HepG2 (cell line): ENCODE measurements around the gene ZNF653. TPM values are rescaled to one million over a fixed set of nuclear protein-coding genes. Genes with fewer than 3 reads are reported as not detected.

Experiments
- ARHGAP35 ChIP-seq: sonication (generic); formaldehyde crosslinking; IDR thresholded peaks from 2 replicates; pipeline ENCODE4 v1.9.0; 2022; ENCODE audit warnings: mild to moderate bottlenecking, inconsistent platforms, moderate library complexity, missing genetic modification reagents, borderline replicate concordance
- BRCA1 ChIP-seq: sonication (generic); formaldehyde crosslinking; IDR thresholded peaks from 2 replicates; pipeline ENCODE4 v1.4.0; 2020; ENCODE audit warnings: missing genetic modification reagents
- CEBPG ChIP-seq: IDR thresholded peaks from 2 replicates; pipeline ENCODE4 v1.6.1; 2016
- CHD2 ChIP-seq: IDR thresholded peaks from 2 replicates; pipeline ENCODE4 v1.6.1; 2011; ENCODE audit warnings: low read depth, low read length, improper control_type of control experiment
- EP300 ChIP-seq, 3 experiments: sonication (generic) in 1 of 3; formaldehyde crosslinking in 1 of 3; IDR thresholded peaks; 2 replicates each; pipeline versions ENCODE4 v1.5.1 to v1.6.1; 2011 to 2020; ENCODE audit warnings: low read depth in 2 of 3, low read length in 2 of 3, borderline replicate concordance in 1 of 3, improper control_type of control experiment in 1 of 3, mild to moderate bottlenecking in 1 of 3, missing genetic modification reagents in 1 of 3, moderate library complexity in 1 of 3
- ISL2 ChIP-seq: sonication (generic); formaldehyde crosslinking; IDR thresholded peaks from 2 replicates; pipeline ENCODE4 v1.5.0; 2020; ENCODE audit warnings: missing genetic modification reagents
- KAT8 ChIP-seq: IDR thresholded peaks from 2 replicates; pipeline ENCODE4 v1.6.1; 2016; ENCODE audit warnings: missing genetic modification reagents, missing compliant biosample characterization
- SATB2 ChIP-seq: sonication (generic); formaldehyde crosslinking; IDR thresholded peaks from 2 replicates; pipeline ENCODE4 v1.5.0; 2020; ENCODE audit warnings: missing genetic modification reagents
- TCF7L2 ChIP-seq: IDR thresholded peaks from 2 replicates; pipeline ENCODE4 v1.6.1; 2011; ENCODE audit warnings: mild to moderate bottlenecking, low read depth, low read length, moderate library complexity
- THYN1 ChIP-seq: sonication (generic); formaldehyde crosslinking; IDR thresholded peaks from 2 replicates; pipeline ENCODE4 v1.8.1; 2023; ENCODE audit warnings: low read depth, mild to moderate bottlenecking, moderate library complexity, missing genetic modification reagents, borderline replicate concordance
- TOE1 ChIP-seq: sonication (generic); formaldehyde crosslinking; IDR thresholded peaks from 2 replicates; pipeline ENCODE4 v1.4.0; 2020; ENCODE audit warnings: mild to moderate bottlenecking, missing genetic modification reagents
- ZBTB3 ChIP-seq: sonication (generic); formaldehyde crosslinking; IDR thresholded peaks from 2 replicates; pipeline ENCODE4 v1.4.0; 2020; ENCODE audit warnings: low read depth, mild to moderate bottlenecking, moderate library complexity, missing genetic modification reagents, borderline replicate concordance
- ZBTB4 ChIP-seq: sonication (generic); formaldehyde crosslinking; IDR thresholded peaks from 2 replicates; pipeline ENCODE4 v1.4.0; 2020; ENCODE audit warnings: missing genetic modification reagents, mild to moderate bottlenecking, borderline replicate concordance
- ZFP1 ChIP-seq: IDR thresholded peaks from 2 replicates; pipeline ENCODE4 v1.6.1; 2016
- ZNF101 ChIP-seq: sonication (generic); formaldehyde crosslinking; IDR thresholded peaks from 2 replicates; pipeline ENCODE4 v1.4.0; 2020; ENCODE audit warnings: mild to moderate bottlenecking, low read depth, missing genetic modification reagents, borderline replicate concordance
- ZNF318 ChIP-seq: sonication (generic); formaldehyde crosslinking; IDR thresholded peaks from 2 replicates; pipeline ENCODE4 v1.4.0; 2020; ENCODE audit warnings: mild to moderate bottlenecking, missing genetic modification reagents
- polyA plus RNA-seq, 8 experiments: library from polyadenylated mRNA; depleted of rRNA in 3 of 8; stranded (reverse) in 7 of 8; unstranded in 1 of 8; fragments of >200 nt; fragmentation: Illumina TruSeq in 4 of 8; extraction: Trizol in 4 of 8; gene quantifications; 2 replicates each; pipeline versions ENCODE4 v1.2.1 to v1.2.3, GENCODE V29; 2011 to 2016; ENCODE audit warnings: low read depth in 4 of 8, missing spikeins in 1 of 8, mixed read lengths in 1 of 8; ENCODE audit not compliant: insufficient read depth in 1 of 8
- total RNA-seq, 5 experiments: library from RNA; depleted of rRNA; stranded (reverse); fragments of >200 nt; fragmentation: Illumina TruSeq; extraction: Trizol; gene quantifications; 2 replicates each; pipeline ENCODE4 v1.2.3, GENCODE V29; 2016; ENCODE audit warnings: low read depth in 1 of 5
- TF ChIP-seq, protein P1 (sequence below): sonication (generic); formaldehyde crosslinking; IDR thresholded peaks from 2 replicates; pipeline ENCODE4 v1.8.0; 2022; ENCODE audit warnings: missing genetic modification reagents, mild to moderate bottlenecking, moderate library complexity, borderline replicate concordance

The ZNF653 gene
- total and polyA plus RNA-seq, 2 of the 13 experiments (the other 11 are each of a cell fraction or from before 2014, with no cell fraction given) = 4.7 to 7.1 TPM

GRCh38 chr19:11530432-11530831, 24.8 kb upstream of the ZNF653 start (continued):
- TF ChIP-seq ZNF318 (CRISPR knock-in tag) (0 out of 2 replicates have a peak, but pooled peaks have one; percentile 23), THYN1 (CRISPR knock-in tag) (no peak), SATB2 (CRISPR knock-in tag) (no peak), CHD2 (no peak), ZNF101 (CRISPR knock-in tag) (no peak), ZFP1 (CRISPR knock-in tag) (no peak), ZBTB3 (CRISPR knock-in tag) (no peak), CEBPG (CRISPR knock-in tag) (peak; percentile 90), TOE1 (CRISPR knock-in tag) (no peak), ISL2 (CRISPR knock-in tag) (peak; percentile 29; the same call in 1 of the 2 replicates), KAT8 (CRISPR knock-in tag) (peak; percentile 82), BRCA1 (no peak), EP300 (IDR thresholded peaks at IDR 0.05; ENCODE audit: low read depth in 2 of 2, low read length in 2 of 2) (no peak), EP300 (CRISPR knock-in tag; IDR thresholded peaks at IDR 0.05; ENCODE audit: borderline replicate concordance) (no peak), TCF7L2 (no peak), ZBTB4 (CRISPR knock-in tag) (no peak), ARHGAP35 (CRISPR knock-in tag) (no peak)
- TF ChIP-seq, protein P1, sequence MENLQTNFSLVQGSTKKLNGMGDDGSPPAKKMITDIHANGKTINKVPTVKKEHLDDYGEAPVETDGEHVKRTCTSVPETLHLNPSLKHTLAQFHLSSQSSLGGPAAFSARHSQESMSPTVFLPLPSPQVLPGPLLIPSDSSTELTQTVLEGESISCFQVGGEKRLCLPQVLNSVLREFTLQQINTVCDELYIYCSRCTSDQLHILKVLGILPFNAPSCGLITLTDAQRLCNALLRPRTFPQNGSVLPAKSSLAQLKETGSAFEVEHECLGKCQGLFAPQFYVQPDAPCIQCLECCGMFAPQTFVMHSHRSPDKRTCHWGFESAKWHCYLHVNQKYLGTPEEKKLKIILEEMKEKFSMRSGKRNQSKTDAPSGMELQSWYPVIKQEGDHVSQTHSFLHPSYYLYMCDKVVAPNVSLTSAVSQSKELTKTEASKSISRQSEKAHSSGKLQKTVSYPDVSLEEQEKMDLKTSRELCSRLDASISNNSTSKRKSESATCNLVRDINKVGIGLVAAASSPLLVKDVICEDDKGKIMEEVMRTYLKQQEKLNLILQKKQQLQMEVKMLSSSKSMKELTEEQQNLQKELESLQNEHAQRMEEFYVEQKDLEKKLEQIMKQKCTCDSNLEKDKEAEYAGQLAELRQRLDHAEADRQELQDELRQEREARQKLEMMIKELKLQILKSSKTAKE (CRISPR knock-in tag) = no peak
